Mesenchymal stem cell (in vitro differentiated cells and primary cell): ENCODE measurements around the gene HEATR5A.

Experiments used
- DNase-seq: peaks from one replicate; pipeline ENCODE4 v3.0.0-alpha.2; 2013
- H2AFZ ChIP-seq: one replicate; pipeline ENCODE4 v1.6.1; 2013; ENCODE audit warnings: low read depth, mild to moderate bottlenecking, control low read depth, inconsistent platforms, low read length, moderate library complexity
- H2AK5ac ChIP-seq: 2 replicates; pipeline ENCODE4 v1.6.1; 2013; ENCODE audit warnings: low read length, moderate library complexity, mild to moderate bottlenecking, inconsistent platforms; ENCODE audit not compliant: severe bottlenecking
- H2BK120ac ChIP-seq: one replicate; pipeline ENCODE4 v1.6.1; 2013; ENCODE audit warnings: low read depth, mild to moderate bottlenecking, inconsistent platforms, low read length, moderate library complexity
- H2BK12ac ChIP-seq, 2 experiments: one replicate each; pipeline ENCODE4 v1.6.1; 2013; ENCODE audit warnings: inconsistent platforms in 2 of 2, low read length in 2 of 2, mild to moderate bottlenecking in 2 of 2, moderate library complexity in 2 of 2, control low read depth in 1 of 2
- H2BK15ac ChIP-seq: one replicate; pipeline ENCODE4 v1.6.1; 2013; ENCODE audit warnings: mild to moderate bottlenecking, low read depth, inconsistent platforms; ENCODE audit not compliant: poor library complexity, severe bottlenecking
- H2BK5ac ChIP-seq: 2 replicates; pipeline ENCODE4 v1.6.1; 2013; ENCODE audit warnings: low read depth, mild to moderate bottlenecking, low read length, control low read depth, inconsistent platforms; ENCODE audit not compliant: poor library complexity, severe bottlenecking
- H3K14ac ChIP-seq, 2 experiments: one replicate each; pipeline ENCODE4 v1.6.1; 2013; ENCODE audit warnings: inconsistent platforms in 2 of 2, low read length in 2 of 2, control low read depth in 1 of 2, mild to moderate bottlenecking in 1 of 2, moderate library complexity in 1 of 2
- H3K18ac ChIP-seq, 2 experiments: one replicate each; pipeline ENCODE4 v1.6.1; 2013; ENCODE audit warnings: inconsistent platforms in 2 of 2, low read length in 2 of 2, control low read depth in 1 of 2, low read depth in 1 of 2, mild to moderate bottlenecking in 1 of 2
- H3K23ac ChIP-seq, 2 experiments: one replicate each; pipeline ENCODE4 v1.6.1; 2013; ENCODE audit warnings: inconsistent platforms in 2 of 2, low read length in 2 of 2, mild to moderate bottlenecking in 2 of 2, moderate library complexity in 2 of 2, control low read depth in 1 of 2
- H3K27ac ChIP-seq: 2 replicates; pipeline ENCODE4 v1.5.1; 2013; ENCODE audit warnings: mild to moderate bottlenecking, moderate library complexity, low read length, control low read depth, inconsistent platforms; ENCODE audit not compliant: poor library complexity, severe bottlenecking
- H3K27me3 ChIP-seq, 2 experiments: 2 replicates each; pipeline versions ENCODE4 v1.6.1 to v1.7.0; 2013; ENCODE audit warnings: low read length in 2 of 2, mild to moderate bottlenecking in 2 of 2, moderate library complexity in 2 of 2, control low read depth in 1 of 2, inconsistent platforms in 1 of 2; ENCODE audit not compliant: control insufficient read depth in 1 of 2, insufficient read depth in 1 of 2
- H3K36me3 ChIP-seq, 2 experiments: 2 replicates each; pipeline versions ENCODE4 v1.6.1 to v1.7.0; 2013; ENCODE audit warnings: low read length in 2 of 2, control low read depth in 1 of 2, inconsistent platforms in 1 of 2, low read depth in 1 of 2, mild to moderate bottlenecking in 1 of 2; ENCODE audit not compliant: insufficient read depth in 2 of 2, control insufficient read depth in 1 of 2
- H3K4ac ChIP-seq, 2 experiments: one replicate each; pipeline ENCODE4 v1.6.1; 2013; ENCODE audit warnings: inconsistent platforms in 2 of 2, low read length in 2 of 2, mild to moderate bottlenecking in 2 of 2, moderate library complexity in 2 of 2, control low read depth in 1 of 2, low read depth in 1 of 2
- H3K4me1 ChIP-seq: 2 replicates; pipeline ENCODE4 v1.6.1; 2013; ENCODE audit warnings: low read depth, low read length, control low read depth; ENCODE audit not compliant: control insufficient read depth, insufficient read depth
- H3K4me2 ChIP-seq: 2 replicates; pipeline ENCODE4 v1.6.1; 2013; ENCODE audit warnings: low read length, mild to moderate bottlenecking, inconsistent platforms; ENCODE audit not compliant: poor library complexity, severe bottlenecking
- H3K4me3 ChIP-seq, 2 experiments: 2 replicates each; pipeline versions ENCODE4 v1.5.1 to v1.7.0; 2013; ENCODE audit warnings: low read length in 2 of 2, mild to moderate bottlenecking in 2 of 2, control low read depth in 1 of 2, low read depth in 1 of 2; ENCODE audit not compliant: insufficient read depth in 1 of 2
- H3K79me1 ChIP-seq: replicated peaks from 2 replicates; pipeline ENCODE4 v1.6.1; 2013; ENCODE audit warnings: mild to moderate bottlenecking, control low read depth, low read length, inconsistent platforms; ENCODE audit not compliant: poor library complexity, severe bottlenecking
- H3K9ac ChIP-seq: 2 replicates; pipeline ENCODE4 v1.7.0; 2013; ENCODE audit warnings: mild to moderate bottlenecking, low read length, moderate library complexity
- H3K9me3 ChIP-seq: 2 replicates; pipeline ENCODE4 v1.7.0; 2013; ENCODE audit warnings: mild to moderate bottlenecking, low read length; ENCODE audit not compliant: control insufficient read depth
- H4K8ac ChIP-seq: one replicate; pipeline ENCODE4 v1.6.1; 2013; ENCODE audit warnings: inconsistent platforms, mild to moderate bottlenecking, low read length, moderate library complexity
- H4K91ac ChIP-seq: one replicate; pipeline ENCODE4 v1.6.1; 2013; ENCODE audit warnings: mild to moderate bottlenecking, low read length, inconsistent platforms
- WGBS: methylation state at CpG from one replicate; pipeline ENCODE4 v1.1.7; 2013; ENCODE audit warnings: mixed read lengths; 5-methylcytosine and 5-hydroxymethylcytosine counted together

The HEATR5A gene

GRCh38 chr14:31410048-31410650 lies 10.2 kb downstream of the HEATR5A start:
- H2BK5ac ChIP-seq: no peak overlapping the region
- H3K79me1 ChIP-seq: peaks cover 15% of the 10 kb centered on the region
- no peaks in the 10 kb centered on the region for H3K9me3 ChIP-seq
- H3K4me2 ChIP-seq: no peak overlapping the region
- no peak overlapping the region for H3K4me3 ChIP-seq
- H4K91ac ChIP-seq: no peak overlapping the region
- DNase-seq: no peak
- no peak overlapping the region for H2AFZ ChIP-seq
- peaks cover 0 to 3% of the 10 kb centered on the region in 2 experiments for H3K36me3 ChIP-seq
- H2BK15ac ChIP-seq: no peak overlapping the region
- H2BK120ac ChIP-seq: no peak overlapping the region
- no peaks in the 10 kb centered on the region for H3K27me3 ChIP-seq
- no peak overlapping the region for H3K23ac ChIP-seq
- H3K4me1 ChIP-seq: no peaks in the 10 kb centered on the region
- no peak overlapping the region for H2AK5ac ChIP-seq
- 97% methylated on average over 3 of the region's 3 CpGs for WGBS
- H4K8ac ChIP-seq: no peak overlapping the region
- H3K18ac ChIP-seq: no peak overlapping the region
- no peak overlapping the region for H2BK12ac ChIP-seq
- H3K4ac ChIP-seq: no peak overlapping the region
- no peak overlapping the region for H3K9ac ChIP-seq
- H3K27ac ChIP-seq: no peak overlapping the region
- H3K14ac ChIP-seq: no peak overlapping the region

GRCh38 chr14:31408421-31408820 lies 11.9 kb downstream of the HEATR5A start:
- no peak overlapping the region for H3K4me3 ChIP-seq
- no peak overlapping the region for H4K91ac ChIP-seq
- DNase-seq: no peak
- H3K27ac ChIP-seq: no peak overlapping the region
- H4K8ac ChIP-seq: no peak overlapping the region
- no peak overlapping the region for H3K9ac ChIP-seq
- no peak overlapping the region for H2BK15ac ChIP-seq
- H3K23ac ChIP-seq: no peak overlapping the region
- no peak overlapping the region for H2AFZ ChIP-seq
- no peaks in the 10 kb centered on the region for H3K27me3 ChIP-seq
- H2BK5ac ChIP-seq: no peak overlapping the region
- no peak overlapping the region for H3K14ac ChIP-seq
- no peaks in the 10 kb centered on the region for H3K4me1 ChIP-seq
- no peak overlapping the region for H3K4ac ChIP-seq
- no CpG with 5 or more reads among the region's 1 CpG for WGBS
- no peak overlapping the region for H2BK12ac ChIP-seq
- H3K4me2 ChIP-seq: no peak overlapping the region
- H2AK5ac ChIP-seq: no peak overlapping the region
- no peaks in the 10 kb centered on the region for H3K9me3 ChIP-seq
- no peak overlapping the region for H2BK120ac ChIP-seq
- peaks cover 25% of the 10 kb centered on the region for H3K79me1 ChIP-seq
- no peak overlapping the region for H3K18ac ChIP-seq
- H3K36me3 ChIP-seq: peaks cover 0 to 3% of the 10 kb centered on the region in 2 experiments

- Histone ChIP-seq H2BK15ac (no peak overlapping the region), H3K4me1 (no peaks in the 10 kb centered on the region), H3K27me3 (no peaks in the 10 kb centered on the region), H3K14ac (no peak overlapping the region), H3K9me3 (no peaks in the 10 kb centered on the region), H4K91ac (no peak overlapping the region), H3K18ac (no peak overlapping the region), H3K27ac (no peak overlapping the region), H2AFZ (no peak overlapping the region), H3K79me1 (peaks cover 20% of the 10 kb centered on the region), H3K9ac (no peak overlapping the region), H3K23ac (no peak overlapping the region), H3K4me3 (no peak overlapping the region), H4K8ac (no peak overlapping the region), H3K36me3 (peaks cover 0 to 18% of the 10 kb centered on the region in 2 experiments), H2BK120ac (no peak overlapping the region), H2BK5ac (no peak overlapping the region), H3K4me2 (no peak overlapping the region), H3K4ac (no peak overlapping the region), H2AK5ac (no peak overlapping the region), H2BK12ac (no peak overlapping the region)
- WGBS: 96% methylated on average over 2 of the region's 4 CpGs
- no peak for DNase-seq
Observed at GRCh38 chr14:31405599-31406232, 14.6 kb downstream of the HEATR5A start.

- Histone ChIP-seq H2BK5ac (no peak overlapping the region), H2AK5ac (no peak overlapping the region), H3K4me3 (no peak overlapping the region), H3K27me3 (no peaks in the 10 kb centered on the region), H3K4me1 (no peaks in the 10 kb centered on the region), H3K79me1 (peaks cover 20% of the 10 kb centered on the region), H3K14ac (no peak overlapping the region), H3K27ac (no peak overlapping the region), H4K91ac (no peak overlapping the region), H3K9me3 (no peaks in the 10 kb centered on the region), H3K36me3 (peaks cover 0 to 23% of the 10 kb centered on the region in 2 experiments), H3K4me2 (no peak overlapping the region), H2BK120ac (no peak overlapping the region), H2BK15ac (no peak overlapping the region), H4K8ac (no peak overlapping the region), H3K4ac (no peak overlapping the region), H3K23ac (no peak overlapping the region), H3K9ac (no peak overlapping the region), H3K18ac (no peak overlapping the region), H2BK12ac (no peak overlapping the region), H2AFZ (no peak overlapping the region)
- WGBS: 96% methylated on average over 8 of the region's 8 CpGs
- DNase-seq: no peak
Observed at GRCh38 chr14:31405106-31405505, 15.2 kb downstream of the HEATR5A start.
